Type B pancreatic cell (in vitro differentiated cells): ENCODE data around the gene TBC1D22A. TPM values are rescaled to one million over a fixed set of nuclear protein-coding genes. Genes with fewer than 3 reads are reported as not detected.

ENCODE experiments used
- DNase-seq: peaks from one replicate; pipeline ENCODE4 v3.0.0; 2021; ENCODE audit warnings: mixed read lengths; ENCODE audit not compliant: unreplicated experiment; ENCODE audit errors: extremely low spot score
- H3K27ac Mint-ChIP-seq: 2 replicates; pipeline ENCODE4 v1.8.0; 2021; ENCODE audit warnings: mild to moderate bottlenecking, mixed read lengths
- H3K27me3 Mint-ChIP-seq: 2 replicates; pipeline ENCODE4 v1.8.0; 2021; ENCODE audit warnings: mixed read lengths
- H3K36me3 Mint-ChIP-seq: 2 replicates; pipeline ENCODE4 v1.8.0; 2021; ENCODE audit warnings: mixed read lengths
- H3K4me1 Mint-ChIP-seq: one replicate; pipeline ENCODE4 v1.8.0; 2021; ENCODE audit warnings: mixed read lengths; ENCODE audit not compliant: unreplicated experiment
- H3K4me3 Mint-ChIP-seq: 2 replicates; pipeline ENCODE4 v1.8.0; 2021; ENCODE audit warnings: mild to moderate bottlenecking, mixed read lengths
- H3K9me3 Mint-ChIP-seq: 2 replicates; pipeline ENCODE4 v1.8.0; 2021; ENCODE audit warnings: mixed read lengths
- total RNA-seq: library from RNA; stranded (reverse); gene quantifications from 2 replicates; pipeline ENCODE4 v1.2.1, GENCODE V29; 2021; ENCODE audit warnings: low replicate concordance
- TF ChIP-seq, protein P1 (sequence below): fragments of 200-600 bp; sonication (generic); conservative IDR thresholded peaks from 2 replicates; pipeline ENCODE4 v1.5.0; 2021; ENCODE audit warnings: antibody characterized with exemption, mild to moderate bottlenecking

The TBC1D22A gene
- total RNA-seq, 1 donor from 2014 or later = 16.2 TPM

DNA sequence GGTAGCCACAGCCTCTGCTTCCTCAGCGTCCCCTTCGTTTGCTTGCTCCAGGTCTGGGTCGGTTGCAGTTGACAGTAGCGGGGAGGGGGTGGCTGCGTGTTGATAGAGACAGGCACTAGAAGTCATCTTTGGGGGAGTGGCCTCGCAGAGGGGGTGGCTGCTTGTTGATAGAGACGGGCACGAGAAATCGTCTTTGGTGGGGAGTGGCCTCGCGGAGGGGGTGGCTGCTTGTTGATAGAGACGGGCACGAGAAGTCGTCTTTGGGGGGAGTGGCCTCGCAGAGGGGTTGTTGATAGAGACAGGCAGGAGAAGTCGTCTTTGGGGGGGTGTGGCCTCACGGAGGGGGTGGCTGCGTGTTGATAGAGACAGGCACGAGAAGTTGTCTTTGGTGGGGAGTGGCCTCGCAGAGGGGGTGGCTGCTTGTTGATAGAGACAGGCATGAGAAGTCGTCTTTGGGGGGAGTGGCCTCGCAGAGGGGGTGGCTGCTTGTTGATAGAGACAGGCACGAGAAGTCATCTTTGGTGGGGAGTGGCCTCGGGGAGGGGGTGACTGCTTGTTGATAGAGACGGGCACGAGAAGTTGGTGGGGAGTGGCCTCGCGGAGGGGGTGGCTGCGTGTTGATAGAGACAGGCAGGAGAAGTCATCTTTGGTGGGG is 328.3 kb downstream of the TBC1D22A start:
- TF ChIP-seq, protein P1, sequence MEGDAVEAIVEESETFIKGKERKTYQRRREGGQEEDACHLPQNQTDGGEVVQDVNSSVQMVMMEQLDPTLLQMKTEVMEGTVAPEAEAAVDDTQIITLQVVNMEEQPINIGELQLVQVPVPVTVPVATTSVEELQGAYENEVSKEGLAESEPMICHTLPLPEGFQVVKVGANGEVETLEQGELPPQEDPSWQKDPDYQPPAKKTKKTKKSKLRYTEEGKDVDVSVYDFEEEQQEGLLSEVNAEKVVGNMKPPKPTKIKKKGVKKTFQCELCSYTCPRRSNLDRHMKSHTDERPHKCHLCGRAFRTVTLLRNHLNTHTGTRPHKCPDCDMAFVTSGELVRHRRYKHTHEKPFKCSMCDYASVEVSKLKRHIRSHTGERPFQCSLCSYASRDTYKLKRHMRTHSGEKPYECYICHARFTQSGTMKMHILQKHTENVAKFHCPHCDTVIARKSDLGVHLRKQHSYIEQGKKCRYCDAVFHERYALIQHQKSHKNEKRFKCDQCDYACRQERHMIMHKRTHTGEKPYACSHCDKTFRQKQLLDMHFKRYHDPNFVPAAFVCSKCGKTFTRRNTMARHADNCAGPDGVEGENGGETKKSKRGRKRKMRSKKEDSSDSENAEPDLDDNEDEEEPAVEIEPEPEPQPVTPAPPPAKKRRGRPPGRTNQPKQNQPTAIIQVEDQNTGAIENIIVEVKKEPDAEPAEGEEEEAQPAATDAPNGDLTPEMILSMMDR = no peak
- H3K4me1 Mint-ChIP-seq = peaks cover 37% of the 10 kb centered on the region
- H3K36me3 Mint-ChIP-seq = peaks cover 4% of the 10 kb centered on the region
- H3K27me3 Mint-ChIP-seq = no peaks in the 10 kb centered on the region
- DNase-seq = no peak
- peaks cover 8% of the 10 kb centered on the region for H3K9me3 Mint-ChIP-seq
- H3K4me3 Mint-ChIP-seq = peak overlapping the region; percentile 85
- H3K27ac Mint-ChIP-seq = peak overlapping the region; percentile 81

DNA sequence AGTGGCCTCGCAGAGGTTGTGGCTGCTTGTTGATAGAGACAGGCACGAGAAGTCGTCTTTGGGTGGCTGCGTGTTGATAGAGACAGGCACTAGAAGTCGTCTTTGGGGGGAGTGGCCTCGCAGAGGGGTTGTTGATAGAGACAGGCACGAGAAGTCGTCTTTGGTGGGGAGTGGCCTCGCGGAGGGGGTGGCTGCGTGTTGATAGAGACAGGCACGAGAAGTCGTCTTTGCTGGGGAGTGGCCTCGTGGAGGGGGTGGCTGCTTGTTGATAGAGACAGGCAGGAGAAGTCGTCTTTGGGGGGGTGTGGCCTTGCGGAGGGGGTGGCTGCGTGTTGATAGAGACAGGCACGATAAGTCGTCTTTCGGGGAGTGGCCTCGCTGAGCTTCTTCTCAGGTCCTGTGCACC is 328.8 kb downstream of the TBC1D22A start:
- Mint-ChIP-seq H3K9me3 (peaks cover 8% of the 10 kb centered on the region), H3K27ac (peak overlapping the region; percentile 81), H3K4me3 (peak overlapping the region; percentile 85), H3K4me1 (peaks cover 37% of the 10 kb centered on the region), H3K27me3 (no peaks in the 10 kb centered on the region), H3K36me3 (peaks cover 6% of the 10 kb centered on the region)
- DNase-seq = no peak
- TF ChIP-seq, protein P1 = no peak

GRCh38 chr22:47091921-47092700 is 329.7 kb downstream of the TBC1D22A start:
- Mint-ChIP-seq H3K9me3 (peaks cover 8% of the 10 kb centered on the region), H3K36me3 (peaks cover 7% of the 10 kb centered on the region), H3K27ac (peak overlapping the region; percentile 76), H3K27me3 (no peaks in the 10 kb centered on the region), H3K4me3 (peak overlapping the region; percentile 10), H3K4me1 (peaks cover 37% of the 10 kb centered on the region)
- DNase-seq = no peak
- TF ChIP-seq, protein P1 = no peak

- TF ChIP-seq, protein P1 = no peak
- peaks cover 37% of the 10 kb centered on the region for H3K4me1 Mint-ChIP-seq
- peak overlapping the region; percentile 40 for H3K4me3 Mint-ChIP-seq
- H3K27ac Mint-ChIP-seq = peak overlapping the region; percentile 76
- H3K27me3 Mint-ChIP-seq = no peaks in the 10 kb centered on the region
- H3K9me3 Mint-ChIP-seq = peaks cover 8% of the 10 kb centered on the region
- peaks cover 7% of the 10 kb centered on the region for H3K36me3 Mint-ChIP-seq
- DNase-seq = no peak
Observed at GRCh38 chr22:47092896-47093311, 330.5 kb downstream of the TBC1D22A start.

DNA sequence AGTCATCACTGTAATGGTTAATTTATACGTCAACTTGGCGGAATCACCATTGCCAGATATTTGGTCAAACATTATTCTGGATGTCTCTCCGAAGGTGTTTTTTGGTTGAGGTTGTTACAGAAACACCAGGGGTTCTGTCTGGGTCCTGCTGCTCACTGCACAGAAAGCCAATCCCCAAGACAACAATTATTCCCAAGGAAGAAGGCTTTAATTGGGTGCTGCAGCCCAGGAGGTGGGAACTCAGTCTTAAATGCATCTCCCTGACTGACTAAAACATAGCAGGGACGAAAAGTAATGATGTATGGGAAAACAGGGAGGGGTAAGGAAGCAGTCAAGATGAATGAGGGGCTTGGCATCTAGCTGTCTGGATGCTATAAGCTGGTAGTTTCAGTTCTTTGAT is 331.3 kb downstream of the TBC1D22A start:
- peaks cover 7% of the 10 kb centered on the region for H3K36me3 Mint-ChIP-seq
- peaks cover 36% of the 10 kb centered on the region for H3K4me1 Mint-ChIP-seq
- no peak overlapping the region for H3K4me3 Mint-ChIP-seq
- DNase-seq = no peak
- H3K9me3 Mint-ChIP-seq = peaks cover 8% of the 10 kb centered on the region
- H3K27ac Mint-ChIP-seq = no peak overlapping the region
- no peaks in the 10 kb centered on the region for H3K27me3 Mint-ChIP-seq
- TF ChIP-seq, protein P1 = no peak
